ENCODE data around the gene WDR54.

- TF ChIP-seq CTCF (IDR thresholded peaks at IDR 0.05) (no peak), POLR2A (IDR thresholded peaks at IDR 0.05) (no peak)
Measured at GRCh38 chr2:74464406-74464805, 42.9 kb downstream of the WDR54 start.
